Measurements from ENCODE around the gene CMTM4.

CMTM4 gene

GRCh38 chr16:66696669-66697630 is at the start of gene CMTM4:
Gene CMTM4 (minus strand): TSS chr16:66696743. CDS start chr16:66696525, 218 bp downstream.
- H3K4me1 ChIP-seq (ENCODE audit: control insufficient read depth, insufficient read depth, low read length): peaks cover 12% of the 10 kb centered on the region
- no peaks in the 10 kb centered on the region for H3K9me3 ChIP-seq (ENCODE audit: control insufficient read depth, insufficient read depth, low read length)
- no peaks in the 10 kb centered on the region for H3K27me3 ChIP-seq (ENCODE audit: control insufficient read depth, insufficient read depth, low read length)
- H3K9ac ChIP-seq (ENCODE audit: low read depth, low read length): peak within 1 kb of the TSS; percentile 84
- H3K36me3 ChIP-seq (ENCODE audit: control insufficient read depth, insufficient read depth, low read length): no peaks in the 10 kb centered on the region
- H3K4me3 ChIP-seq (ENCODE audit: low read depth, low read length): peak within 1 kb of the TSS; percentile 79

- Histone ChIP-seq H3K27me3 (ENCODE audit: control insufficient read depth, insufficient read depth, low read length) (no peaks in the 10 kb centered on the region), H3K4me3 (ENCODE audit: low read depth, low read length) (no peak overlapping the region), H3K36me3 (ENCODE audit: control insufficient read depth, insufficient read depth, low read length) (peaks cover 45% of the 10 kb centered on the region)
These were observed 49.5 kb upstream of the CMTM4 start for GRCh38 chr16:66746048-66746447.

GRCh38 chr16:66741950-66742808 is 45.6 kb upstream of the CMTM4 start:
- no peak overlapping the region for H3K4me3 ChIP-seq (ENCODE audit: low read depth, low read length)
- H3K9ac ChIP-seq (ENCODE audit: low read depth, low read length): no peak overlapping the region
- peaks cover 40% of the 10 kb centered on the region for H3K36me3 ChIP-seq (ENCODE audit: control insufficient read depth, insufficient read depth, low read length)
- H3K27me3 ChIP-seq (ENCODE audit: control insufficient read depth, insufficient read depth, low read length): no peaks in the 10 kb centered on the region
- peaks cover 8% of the 10 kb centered on the region for H3K4me1 ChIP-seq (ENCODE audit: control insufficient read depth, insufficient read depth, low read length)
- no peaks in the 10 kb centered on the region for H3K9me3 ChIP-seq (ENCODE audit: control insufficient read depth, insufficient read depth, low read length)

More at GRCh38 chr16:66746048-66746447, 49.5 kb upstream of the CMTM4 start:
- peaks cover 8% of the 10 kb centered on the region for H3K4me1 ChIP-seq (ENCODE audit: control insufficient read depth, insufficient read depth, low read length)
- no peak overlapping the region for H3K9ac ChIP-seq (ENCODE audit: low read depth, low read length)
- H3K9me3 ChIP-seq (ENCODE audit: control insufficient read depth, insufficient read depth, low read length): no peaks in the 10 kb centered on the region

- Histone ChIP-seq H3K27me3 (ENCODE audit: control insufficient read depth, insufficient read depth, low read length) (no peaks in the 10 kb centered on the region), H3K9ac (ENCODE audit: low read depth, low read length) (no peak overlapping the region), H3K36me3 (ENCODE audit: control insufficient read depth, insufficient read depth, low read length) (peaks cover 39% of the 10 kb centered on the region), H3K4me1 (ENCODE audit: control insufficient read depth, insufficient read depth, low read length) (peaks cover 8% of the 10 kb centered on the region), H3K9me3 (ENCODE audit: control insufficient read depth, insufficient read depth, low read length) (no peaks in the 10 kb centered on the region), H3K4me3 (ENCODE audit: low read depth, low read length) (no peak overlapping the region)
These were observed 44.8 kb upstream of the CMTM4 start for GRCh38 chr16:66741169-66741900.

- H3K27me3 ChIP-seq (ENCODE audit: control insufficient read depth, insufficient read depth, low read length): no peaks in the 10 kb centered on the region
- H3K9ac ChIP-seq (ENCODE audit: low read depth, low read length): no peak overlapping the region
- peaks cover 8% of the 10 kb centered on the region for H3K4me1 ChIP-seq (ENCODE audit: control insufficient read depth, insufficient read depth, low read length)
- H3K36me3 ChIP-seq (ENCODE audit: control insufficient read depth, insufficient read depth, low read length): peaks cover 38% of the 10 kb centered on the region
- no peaks in the 10 kb centered on the region for H3K9me3 ChIP-seq (ENCODE audit: control insufficient read depth, insufficient read depth, low read length)
- H3K4me3 ChIP-seq (ENCODE audit: low read depth, low read length): no peak overlapping the region
These were observed 44.0 kb upstream of the CMTM4 start for GRCh38 chr16:66740533-66740932.

GRCh38 chr16:66740010-66740409 is 43.5 kb upstream of the CMTM4 start:
- no peaks in the 10 kb centered on the region for H3K27me3 ChIP-seq (ENCODE audit: control insufficient read depth, insufficient read depth, low read length)
- no peak overlapping the region for H3K9ac ChIP-seq (ENCODE audit: low read depth, low read length)
- peaks cover 41% of the 10 kb centered on the region for H3K36me3 ChIP-seq (ENCODE audit: control insufficient read depth, insufficient read depth, low read length)
- no peak overlapping the region for H3K4me3 ChIP-seq (ENCODE audit: low read depth, low read length)
- no peaks in the 10 kb centered on the region for H3K9me3 ChIP-seq (ENCODE audit: control insufficient read depth, insufficient read depth, low read length)
- H3K4me1 ChIP-seq (ENCODE audit: control insufficient read depth, insufficient read depth, low read length): peaks cover 8% of the 10 kb centered on the region

- peaks cover 40% of the 10 kb centered on the region for H3K36me3 ChIP-seq (ENCODE audit: control insufficient read depth, insufficient read depth, low read length)
- no peak overlapping the region for H3K9ac ChIP-seq (ENCODE audit: low read depth, low read length)
- H3K4me3 ChIP-seq (ENCODE audit: low read depth, low read length): no peak overlapping the region
These were observed 39.3 kb upstream of the CMTM4 start for GRCh38 chr16:66735891-66736290.

GRCh38 chr16:66731101-66731500 is 34.6 kb upstream of the CMTM4 start:
- Histone ChIP-seq H3K36me3 (ENCODE audit: control insufficient read depth, insufficient read depth, low read length) (peaks cover 61% of the 10 kb centered on the region), H3K27me3 (ENCODE audit: control insufficient read depth, insufficient read depth, low read length) (no peaks in the 10 kb centered on the region), H3K4me3 (ENCODE audit: low read depth, low read length) (no peak overlapping the region)

More at GRCh38 chr16:66735891-66736290, 39.3 kb upstream of the CMTM4 start:
- H3K9me3 ChIP-seq (ENCODE audit: control insufficient read depth, insufficient read depth, low read length): no peaks in the 10 kb centered on the region
- H3K4me1 ChIP-seq (ENCODE audit: control insufficient read depth, insufficient read depth, low read length): peaks cover 5% of the 10 kb centered on the region
- no peaks in the 10 kb centered on the region for H3K27me3 ChIP-seq (ENCODE audit: control insufficient read depth, insufficient read depth, low read length)

GRCh38 chr16:66728804-66729203 is 32.3 kb upstream of the CMTM4 start:
- Histone ChIP-seq H3K27me3 (ENCODE audit: control insufficient read depth, insufficient read depth, low read length) (no peaks in the 10 kb centered on the region), H3K4me3 (ENCODE audit: low read depth, low read length) (no peak overlapping the region), H3K36me3 (ENCODE audit: control insufficient read depth, insufficient read depth, low read length) (peaks cover 71% of the 10 kb centered on the region), H3K4me1 (ENCODE audit: control insufficient read depth, insufficient read depth, low read length) (peaks cover 6% of the 10 kb centered on the region), H3K9ac (ENCODE audit: low read depth, low read length) (no peak overlapping the region), H3K9me3 (ENCODE audit: control insufficient read depth, insufficient read depth, low read length) (no peaks in the 10 kb centered on the region)

More at GRCh38 chr16:66731101-66731500, 34.6 kb upstream of the CMTM4 start:
- Histone ChIP-seq H3K4me1 (ENCODE audit: control insufficient read depth, insufficient read depth, low read length) (peaks cover 6% of the 10 kb centered on the region), H3K9ac (ENCODE audit: low read depth, low read length) (no peak overlapping the region), H3K9me3 (ENCODE audit: control insufficient read depth, insufficient read depth, low read length) (no peaks in the 10 kb centered on the region)

GRCh38 chr16:66728117-66728787 is 31.7 kb upstream of the CMTM4 start:
- no peak overlapping the region for H3K9ac ChIP-seq (ENCODE audit: low read depth, low read length)
- H3K9me3 ChIP-seq (ENCODE audit: control insufficient read depth, insufficient read depth, low read length): no peaks in the 10 kb centered on the region
- H3K36me3 ChIP-seq (ENCODE audit: control insufficient read depth, insufficient read depth, low read length): peaks cover 70% of the 10 kb centered on the region
- no peak overlapping the region for H3K4me3 ChIP-seq (ENCODE audit: low read depth, low read length)
- peaks cover 6% of the 10 kb centered on the region for H3K4me1 ChIP-seq (ENCODE audit: control insufficient read depth, insufficient read depth, low read length)
- H3K27me3 ChIP-seq (ENCODE audit: control insufficient read depth, insufficient read depth, low read length): no peaks in the 10 kb centered on the region

- no peaks in the 10 kb centered on the region for H3K4me1 ChIP-seq (ENCODE audit: control insufficient read depth, insufficient read depth, low read length)
- H3K36me3 ChIP-seq (ENCODE audit: control insufficient read depth, insufficient read depth, low read length): peaks cover 32% of the 10 kb centered on the region
- no peaks in the 10 kb centered on the region for H3K9me3 ChIP-seq (ENCODE audit: control insufficient read depth, insufficient read depth, low read length)
- H3K27me3 ChIP-seq (ENCODE audit: control insufficient read depth, insufficient read depth, low read length): no peaks in the 10 kb centered on the region
- H3K4me3 ChIP-seq (ENCODE audit: low read depth, low read length): no peak overlapping the region
- H3K9ac ChIP-seq (ENCODE audit: low read depth, low read length): no peak overlapping the region
These were observed 24.2 kb upstream of the CMTM4 start for GRCh38 chr16:66720766-66721165.

Data from iPS-15b (cell line).